Measurements from ENCODE around the gene ZBTB42.
"Not testable (repeated sequence)": the region's sequence is repeated elsewhere in the genome, so short reads cannot be mapped to it uniquely, and the experiment has no call there.

ZBTB42 gene

DNA sequence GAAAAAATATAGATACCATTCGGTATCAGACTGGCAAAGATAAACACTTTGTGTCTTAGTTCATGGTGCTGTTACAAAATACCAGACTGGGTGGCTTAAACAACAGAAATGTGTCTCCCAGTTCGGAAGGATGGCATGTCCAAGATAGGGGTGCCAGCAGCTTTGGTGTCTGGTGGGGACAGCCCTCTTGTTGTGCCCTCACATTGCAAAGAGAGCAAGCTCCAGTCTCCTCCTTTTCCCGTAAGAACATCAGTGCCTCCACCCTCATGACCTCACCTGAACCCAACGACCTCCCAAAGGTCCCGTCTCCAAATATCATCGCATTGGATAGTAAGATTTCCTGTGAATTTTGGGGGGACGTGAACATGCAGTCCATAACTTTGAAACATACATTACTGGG lies 12.4 kb downstream of the ZBTB42 start:
- no peak for DNase-seq

DNA sequence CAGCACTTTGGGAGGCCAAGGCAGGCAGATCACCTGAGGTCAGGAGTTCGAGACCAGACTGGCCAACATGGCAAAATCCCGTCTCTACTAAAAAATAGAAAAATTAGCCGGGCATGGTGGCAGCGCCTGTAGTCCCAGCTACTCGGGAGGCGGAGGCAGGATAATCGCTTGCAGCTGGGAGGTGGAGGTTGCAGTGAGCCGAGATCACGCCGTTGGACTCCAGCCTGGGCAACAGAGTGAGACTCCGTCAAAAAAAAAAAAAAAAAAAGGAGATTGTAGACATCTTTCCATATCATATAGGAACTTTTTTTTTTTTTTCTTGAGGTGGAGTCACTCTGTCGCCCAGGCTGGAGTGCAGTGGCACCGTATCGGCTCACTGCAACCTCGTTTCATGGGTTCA lies 13.8 kb downstream of the ZBTB42 start:
- DNase-seq, result not testable (repeated sequence)

DNA sequence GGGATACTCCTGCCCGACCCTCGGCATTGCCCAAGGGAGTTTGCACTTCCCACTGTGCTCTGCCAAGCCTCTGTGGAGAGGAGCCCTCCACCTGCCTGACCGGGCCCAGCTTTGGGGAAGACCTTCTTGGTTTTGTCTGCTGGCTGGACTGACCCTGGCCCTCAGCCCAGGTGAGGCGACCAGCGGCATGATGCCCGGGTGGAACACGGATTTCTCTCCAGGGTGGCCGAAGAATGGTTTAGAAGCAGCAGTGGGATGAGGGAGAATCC lies 15.6 kb downstream of the ZBTB42 start:
- no peak for DNase-seq

DNA sequence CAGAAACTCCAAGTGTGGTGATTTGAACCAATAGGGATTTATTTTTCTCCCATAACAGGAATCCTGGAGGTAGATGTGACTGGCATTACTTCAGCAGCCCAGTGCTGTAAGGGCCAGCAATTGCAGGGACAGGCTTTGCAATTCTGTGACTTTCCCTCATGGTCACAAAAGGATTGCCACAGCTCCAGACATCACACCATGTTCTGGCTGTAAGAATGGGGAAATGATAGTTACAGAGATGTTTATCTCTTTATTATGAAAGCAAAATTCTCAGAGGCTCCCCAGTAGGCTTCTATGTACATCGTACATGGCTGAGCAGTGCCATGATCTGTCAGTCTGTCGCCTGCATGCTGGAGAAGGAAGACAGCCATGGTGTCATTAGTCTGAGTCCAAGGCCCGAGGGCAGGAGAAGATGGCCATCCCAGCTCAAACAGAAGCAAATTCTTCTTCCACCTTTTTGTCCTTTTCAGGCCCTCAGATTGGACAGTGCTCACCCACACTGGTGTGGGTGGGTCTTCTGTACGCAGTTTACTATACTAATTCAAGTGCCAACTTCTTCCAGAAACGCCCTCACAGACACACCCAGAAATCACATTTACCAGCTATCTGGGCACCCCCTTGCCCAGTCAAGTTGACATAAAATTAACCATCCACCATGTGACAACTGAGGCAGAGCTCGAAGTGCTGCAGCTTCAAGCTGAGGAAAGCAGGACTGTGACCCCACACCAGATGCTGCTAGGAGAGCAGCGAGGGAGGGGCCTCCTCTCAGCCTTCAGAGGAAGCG lies 17.2 kb downstream of the ZBTB42 start:
- no peak for DNase-seq

DNA sequence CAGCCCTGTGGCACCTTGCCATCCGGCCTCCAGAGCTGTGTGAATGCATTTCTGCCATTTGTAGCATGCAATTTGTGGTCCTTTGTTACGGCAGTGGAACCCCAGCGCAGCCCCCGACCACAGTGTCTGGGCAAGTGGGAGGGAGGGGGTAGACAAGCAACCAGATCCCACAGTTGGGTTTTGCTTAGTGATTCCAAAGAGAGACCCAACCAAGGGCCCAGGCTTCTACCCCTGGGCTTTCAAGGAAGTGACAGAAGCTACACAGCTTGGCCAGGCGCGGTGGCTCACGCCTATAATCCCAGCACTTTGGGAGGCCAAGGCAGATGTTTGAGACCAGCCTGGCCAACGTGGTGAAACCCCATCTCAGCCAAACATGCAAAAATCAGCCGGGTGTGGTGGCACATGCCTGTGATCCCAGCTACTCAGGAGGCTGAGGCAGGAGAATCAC lies 17.8 kb downstream of the ZBTB42 start:
- no peak for DNase-seq

DNA sequence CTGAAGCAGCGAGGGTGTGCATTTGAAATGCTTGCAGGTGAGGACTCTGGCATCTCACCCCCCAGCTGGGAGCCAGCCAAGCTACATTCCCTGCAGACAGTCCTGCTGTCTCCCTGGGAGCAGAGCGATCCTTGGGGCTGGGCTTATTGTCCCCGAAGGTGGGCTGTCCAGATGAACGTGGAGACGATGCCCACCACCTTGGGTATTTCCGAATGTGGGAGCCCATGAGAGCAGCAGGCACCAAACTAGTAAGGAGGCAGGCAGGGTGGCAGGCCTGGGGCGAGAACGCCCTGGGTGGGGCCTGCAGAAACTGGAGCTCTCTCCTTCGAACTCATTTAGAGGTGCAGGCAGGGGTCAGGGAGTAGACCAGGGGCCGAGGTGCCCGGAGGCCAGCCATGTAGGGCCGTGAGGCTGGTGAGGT lies 18.5 kb downstream of the ZBTB42 start:
- DNase-seq, result no peak

- DNase-seq, result peak; percentile 49
Measured at GRCh38 chr14:104820669-104821228, 19.8 kb downstream of the ZBTB42 start.

DNA sequence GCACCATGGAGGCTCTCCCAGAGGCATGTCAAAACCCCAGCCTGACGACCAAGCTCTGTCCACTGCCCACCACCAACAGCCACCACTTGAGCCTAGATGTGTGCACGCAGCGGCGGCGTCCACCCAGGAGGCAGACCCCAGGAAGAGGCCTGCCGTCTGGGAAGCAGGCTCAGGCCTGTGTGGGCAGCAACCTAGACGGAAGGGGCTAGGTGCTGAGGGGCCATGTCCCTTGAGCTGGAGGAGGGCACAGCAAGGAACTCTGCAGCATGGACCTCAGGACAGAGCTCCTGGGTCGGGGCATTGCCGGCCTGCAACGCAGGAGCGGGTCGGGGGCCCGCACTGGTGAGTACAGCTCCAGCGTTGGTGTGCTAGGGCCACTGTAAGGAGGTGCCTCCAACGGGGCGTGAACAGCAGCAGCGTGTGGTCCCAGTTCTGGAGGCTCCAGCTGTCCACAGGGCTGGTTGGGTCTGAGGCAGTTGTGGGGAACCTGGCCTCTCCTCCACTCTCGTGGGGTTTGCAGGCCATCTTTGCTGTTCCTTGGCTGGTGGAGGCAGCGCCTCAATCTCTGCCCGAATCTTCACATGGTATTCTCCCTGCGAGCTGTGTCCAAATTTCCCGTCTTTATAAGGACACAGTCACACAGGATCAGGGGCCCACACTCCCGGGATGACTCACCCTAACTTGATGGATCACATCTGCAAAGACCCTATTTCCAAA lies 20.5 kb downstream of the ZBTB42 start:
- DNase-seq, result no peak

DNA sequence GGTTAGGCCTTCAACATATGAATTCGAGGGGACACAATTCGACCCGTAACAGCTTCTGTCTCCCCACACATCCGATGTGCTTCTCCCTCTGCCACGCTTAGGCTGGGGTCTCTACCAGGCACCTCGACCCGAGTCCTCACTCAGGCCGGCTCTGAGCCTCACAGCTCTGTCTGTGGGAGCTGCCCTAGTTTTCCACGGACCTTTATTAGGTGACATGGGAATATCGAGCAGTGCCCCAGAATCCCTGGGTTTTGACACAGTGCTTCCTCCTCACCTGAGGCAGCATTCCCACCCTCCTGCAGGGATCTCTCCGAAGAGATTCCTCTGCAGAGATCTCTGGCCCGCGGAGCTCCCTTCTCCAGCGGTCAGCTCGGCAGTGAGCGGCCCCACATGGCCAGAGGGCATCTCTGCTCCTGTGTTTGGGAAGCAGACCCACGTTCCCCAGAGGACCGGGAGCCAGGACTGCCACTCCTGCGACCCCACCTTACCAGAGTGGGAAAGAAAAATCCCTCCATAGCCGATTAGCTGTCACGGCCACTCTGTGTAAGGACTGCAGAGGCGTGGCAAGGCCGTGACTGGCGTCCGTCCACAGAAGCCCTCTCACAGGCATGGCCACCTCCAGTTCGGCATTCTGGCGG lies 21.2 kb downstream of the ZBTB42 start:
- no peak for DNase-seq

DNA sequence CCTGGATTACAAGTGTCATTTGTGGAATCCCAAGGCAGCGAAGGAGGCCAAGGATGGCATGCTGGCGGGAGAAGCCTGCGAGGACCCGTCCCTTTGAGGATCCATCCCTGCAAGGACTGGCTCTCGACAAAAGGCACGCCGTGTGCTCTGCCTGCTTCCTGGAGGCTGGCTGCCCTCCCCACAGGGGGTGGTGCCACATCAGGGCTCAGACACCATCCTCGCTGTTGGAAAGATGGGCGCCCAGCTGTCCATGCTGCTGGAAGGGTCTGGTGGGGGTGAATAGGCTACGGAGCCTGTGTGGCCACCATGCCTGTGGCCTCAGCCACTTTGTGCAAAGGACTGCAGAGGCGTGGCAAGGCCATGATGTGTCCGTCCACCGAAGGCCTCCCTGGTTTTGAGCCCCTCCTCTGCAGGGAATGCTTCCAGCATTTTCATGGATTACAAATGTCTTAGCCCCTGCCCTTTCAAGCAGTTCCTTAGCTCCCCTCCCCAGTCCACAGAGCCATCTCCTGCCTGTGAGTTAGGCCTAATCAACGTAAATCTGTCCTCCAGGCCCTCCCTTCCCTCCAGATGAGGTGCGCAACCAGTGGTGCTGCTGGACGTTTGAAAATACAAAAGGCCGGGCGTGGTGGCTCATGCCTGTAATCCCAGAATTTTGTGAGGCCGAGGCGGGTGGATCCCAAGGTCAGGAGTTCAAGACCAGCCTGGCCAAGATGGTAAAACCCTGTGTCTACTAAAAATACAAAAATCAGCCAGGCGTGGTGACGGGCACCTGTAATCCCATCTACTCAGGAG lies 22.1 kb downstream of the ZBTB42 start:
- no peak for DNase-seq

DNA sequence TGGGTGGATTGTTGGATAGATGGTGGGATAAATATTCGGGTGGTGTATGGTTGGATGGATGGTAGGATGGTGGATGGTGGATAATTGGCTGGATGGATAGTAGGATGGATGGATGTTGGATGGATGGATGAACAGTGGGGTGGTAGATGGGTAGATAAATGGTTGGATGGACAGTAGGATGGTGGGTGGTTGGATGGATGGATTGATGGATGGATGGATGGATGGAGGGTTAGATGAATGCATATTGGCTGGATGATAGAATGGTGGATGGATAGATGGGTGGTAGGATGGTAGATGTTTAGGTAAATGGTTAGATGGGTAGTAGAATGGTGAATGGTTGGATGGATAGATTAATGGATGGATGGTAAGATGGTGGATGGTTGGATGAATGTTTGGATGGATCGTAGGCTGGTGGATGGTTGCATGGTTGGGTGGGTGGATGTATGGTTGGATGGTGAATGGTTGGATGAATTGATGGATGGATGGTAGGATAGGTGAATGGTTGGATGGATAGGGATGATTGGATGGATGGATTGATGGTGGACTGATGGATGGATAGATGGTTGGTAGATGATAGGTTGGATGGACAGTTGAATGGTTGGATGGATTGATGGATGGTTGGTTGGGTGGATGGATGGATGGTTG lies 23.6 kb downstream of the ZBTB42 start:
- no peak for DNase-seq

- DNase-seq, result peak; percentile 95
Measured at GRCh38 chr14:104826189-104826860, 25.4 kb downstream of the ZBTB42 start.

GRCh38 chr14:104826861-104827176 lies 25.9 kb downstream of the ZBTB42 start:
- DNase-seq, result no peak

- peak; percentile 74 for DNase-seq
Measured at GRCh38 chr14:104827177-104828055, 26.5 kb downstream of the ZBTB42 start.

DNA sequence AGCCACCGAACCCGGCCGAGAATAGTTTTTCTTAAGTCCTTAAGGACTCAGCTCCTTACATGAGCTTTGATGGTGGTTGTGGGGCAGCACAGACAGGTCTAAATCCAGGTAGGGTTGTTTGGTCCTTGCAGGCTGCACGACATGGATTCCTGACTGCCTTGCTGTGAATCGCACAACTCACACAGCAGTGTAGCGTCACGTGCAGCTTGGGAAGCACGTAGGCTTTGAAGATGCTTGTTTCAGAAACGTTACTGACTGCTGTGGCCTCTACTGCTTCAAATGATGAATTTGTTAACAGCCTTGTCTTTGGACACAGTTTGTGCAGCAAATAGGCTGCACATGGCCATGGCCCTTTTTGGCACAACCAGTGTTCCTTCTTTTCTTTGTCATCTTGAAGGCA lies 29.9 kb downstream of the ZBTB42 start:
- DNase-seq, result no peak

DNA sequence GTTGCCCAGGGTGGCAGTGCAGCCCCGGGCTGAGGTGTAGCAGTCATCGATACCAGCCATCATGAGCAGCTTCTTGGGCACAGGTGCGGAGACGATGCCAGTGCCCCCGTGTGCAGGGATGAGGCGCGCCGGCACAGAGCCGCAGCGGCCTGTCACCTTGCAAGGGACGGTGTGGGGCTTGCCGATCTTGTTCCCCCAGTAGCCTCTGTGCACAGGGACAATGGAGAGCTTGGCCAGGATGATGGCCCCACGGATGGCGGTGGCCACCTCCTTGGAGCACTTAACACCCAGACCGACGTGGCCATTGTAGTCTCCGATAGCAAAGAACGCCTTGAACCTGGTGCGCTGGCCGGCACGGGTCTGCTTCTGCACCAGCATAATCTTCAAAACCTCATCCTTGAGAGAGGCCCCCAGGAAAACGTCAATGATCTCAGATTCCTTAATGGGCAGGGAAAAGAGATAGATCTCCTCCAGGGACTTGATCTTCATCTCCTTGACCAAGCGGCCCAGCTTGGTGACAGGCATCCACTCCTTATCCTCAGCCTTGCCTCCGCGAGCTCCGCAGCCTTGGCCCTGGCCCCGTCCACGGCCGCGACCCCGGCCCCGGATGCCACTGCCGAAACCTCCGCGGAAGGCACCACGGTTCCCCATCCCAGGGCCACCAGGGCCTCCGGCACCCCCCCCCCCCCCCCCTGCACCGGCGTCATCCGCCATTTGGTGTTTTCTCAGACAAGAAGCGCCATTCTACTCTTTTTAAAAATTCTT lies 35.5 kb downstream of the ZBTB42 start:
- not testable (repeated sequence) for DNase-seq

DNA sequence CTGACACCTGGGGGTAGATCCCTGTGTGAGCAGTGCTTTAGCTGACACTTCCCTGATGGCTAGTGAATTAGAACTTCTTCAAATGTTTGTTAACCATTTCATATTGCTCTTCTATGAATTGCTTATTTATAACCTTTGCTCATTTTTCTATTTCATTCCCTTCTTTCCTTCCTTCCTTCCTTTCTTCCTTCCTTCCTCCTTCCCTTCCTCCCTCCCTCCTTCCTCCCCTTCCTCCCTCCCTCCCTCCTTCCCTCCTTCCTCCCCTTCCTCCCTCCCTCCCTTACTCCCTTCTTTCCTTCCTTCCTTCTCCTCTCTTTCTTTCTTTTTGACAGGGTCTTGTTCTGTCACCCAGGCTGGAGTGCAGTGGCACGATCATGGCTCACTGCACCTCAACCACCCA lies 40.8 kb downstream of the ZBTB42 start:
- no peak for DNase-seq

- no peak for DNase-seq
Measured at GRCh38 chr14:104843006-104843405, 42.1 kb downstream of the ZBTB42 start.

DNA sequence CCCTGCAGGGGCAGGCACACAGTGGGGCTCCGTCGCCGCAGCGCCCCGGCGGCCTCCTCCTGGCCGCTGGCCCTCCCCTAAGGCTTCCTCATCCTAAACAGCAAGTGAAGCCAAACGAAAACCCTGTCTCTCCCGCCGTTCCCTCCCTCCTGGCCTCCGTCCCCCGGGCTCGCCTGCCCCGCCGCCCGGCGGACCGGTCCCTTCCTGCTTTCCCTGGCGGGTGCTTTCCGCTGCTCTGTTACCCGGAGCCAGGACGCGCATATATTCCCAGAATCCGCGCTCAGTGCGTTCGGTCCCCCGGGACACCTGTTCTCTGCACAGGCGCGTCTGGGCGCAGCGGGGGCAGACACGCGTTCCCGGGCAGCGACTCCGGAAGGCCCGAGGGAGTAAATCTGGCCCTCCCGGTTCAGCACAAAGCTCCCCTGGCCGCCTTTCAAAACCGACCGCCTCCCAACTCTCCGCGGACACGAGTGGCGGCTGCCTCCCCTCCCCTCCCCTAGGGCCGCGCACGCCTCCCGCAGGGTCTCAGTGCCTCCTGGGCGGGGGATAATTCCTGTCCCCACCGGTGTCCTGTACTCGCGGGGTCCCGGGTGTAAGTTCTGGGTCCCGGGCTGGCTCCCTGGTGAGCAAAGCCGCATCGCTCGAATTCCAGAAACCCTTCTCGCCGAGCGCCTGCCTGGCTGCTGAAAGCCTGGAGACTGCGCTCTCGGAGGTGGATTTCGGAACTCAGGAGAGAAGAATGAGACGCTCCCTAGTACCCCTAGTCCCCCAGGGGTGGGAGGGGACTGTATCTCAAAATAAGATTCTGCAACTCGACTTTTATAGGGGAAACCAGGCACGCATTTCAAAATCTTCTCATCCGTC lies 42.8 kb downstream of the ZBTB42 start:
- peak; percentile 81 for DNase-seq

Measured in NCI-H69 (cell line).